T-cell (primary cell): ENCODE results near the gene CALD1. TPM values are rescaled to one million over a fixed set of nuclear protein-coding genes. Genes with fewer than 3 reads are reported as not detected.

Experiments
- ATAC-seq, 4 experiments: fragments of 200-7000 bp in 3 of 4; fragments of 150-1000 bp in 1 of 4; cut with Tn5 transposase; replicated peaks in 1 of 4; 1 replicate in 3 of 4; 2 replicates in 1 of 4; pipeline ENCODE4 v1.10.0; 2021; ENCODE audit warnings: moderate library complexity in 3 of 4, mild to moderate bottlenecking in 2 of 4, moderate number of reproducible peaks in 1 of 4
- CTCF ChIA-PET, 2 donors: fragments of 300-600 bp; sonication (Branson Sonifier 250); formaldehyde crosslinking; loops; one replicate each; lab custom pipeline; 2022; ENCODE audit warnings: antibody characterized with exemption in 2 of 2; lab: Charles Lee
- POLR2A ChIA-PET, 2 donors: fragments of 300-600 bp; sonication (Branson Sonifier 250); formaldehyde crosslinking; loops; one replicate each; lab custom pipeline; 2022; ENCODE audit warnings: antibody characterized with exemption in 2 of 2; lab: Charles Lee
- DNase-seq, 35 experiments: peaks; one replicate each; pipeline versions ENCODE4 v3.0.0 to v3.0.0-alpha.2; 2013 to 2023
- H3K27ac ChIP-seq: one replicate; pipeline ENCODE4 v1.5.1; 2013; ENCODE audit warnings: low read length
- H3K27me3 ChIP-seq, 2 experiments: replicated peaks in 1 of 2; 1 replicate in 1 of 2; 2 replicates in 1 of 2; pipeline versions ENCODE4 v1.6.1 to v1.7.0; 2013; ENCODE audit warnings: low read length in 1 of 2, mixed read lengths in 1 of 2; ENCODE audit not compliant: control insufficient read depth in 2 of 2, insufficient read depth in 2 of 2; ENCODE audit errors: extremely low read depth in 1 of 2
- H3K36me3 ChIP-seq, 2 donors: 1 replicate in 1 of 2; 2 replicates in 1 of 2; pipeline versions ENCODE4 v1.6.1 to v1.7.0; 2013; ENCODE audit warnings: low read length in 1 of 2; ENCODE audit not compliant: control insufficient read depth in 2 of 2, insufficient read depth in 1 of 2; ENCODE audit errors: extremely low read depth in 1 of 2
- H3K4me1 ChIP-seq, 2 experiments: 1 replicate in 1 of 2; 2 replicates in 1 of 2; pipeline versions ENCODE4 v1.6.1 to v1.7.0; 2013; ENCODE audit warnings: low read length in 2 of 2, mixed read lengths in 1 of 2; ENCODE audit not compliant: insufficient read depth in 2 of 2, control insufficient read depth in 1 of 2; ENCODE audit errors: extremely low read depth in 1 of 2
- H3K4me3 ChIP-seq, 2 donors: 1 replicate in 1 of 2; 2 replicates in 1 of 2; pipeline versions ENCODE4 v1.5.1 to v1.7.0; 2013; ENCODE audit warnings: mild to moderate bottlenecking in 2 of 2, low read length in 1 of 2, moderate library complexity in 1 of 2; ENCODE audit not compliant: control insufficient read depth in 1 of 2; ENCODE audit errors: extremely low read depth in 1 of 2
- H3K9me3 ChIP-seq: 2 replicates; pipeline ENCODE4 v1.7.0; 2013
- H3K27ac Mint-ChIP-seq, 2 donors: one replicate each; pipeline ENCODE4 v1.8.0; 2020 to 2021; ENCODE audit warnings: mild to moderate bottlenecking in 2 of 2, mixed read lengths in 2 of 2
- H3K27me3 Mint-ChIP-seq, 2 donors: one replicate each; pipeline ENCODE4 v1.8.0; 2021 to 2022; ENCODE audit warnings: mixed read lengths in 2 of 2
- H3K36me3 Mint-ChIP-seq: one replicate; pipeline ENCODE4 v1.8.0; 2021; ENCODE audit warnings: mixed read lengths
- H3K4me1 Mint-ChIP-seq, 3 donors: one replicate each; pipeline ENCODE4 v1.8.0; 2020 to 2022; ENCODE audit warnings: mixed read lengths in 3 of 3, mild to moderate bottlenecking in 1 of 3
- H3K4me3 Mint-ChIP-seq, 3 donors: one replicate each; pipeline ENCODE4 v1.8.0; 2020 to 2022; ENCODE audit warnings: mild to moderate bottlenecking in 3 of 3, mixed read lengths in 3 of 3, moderate library complexity in 3 of 3
- H3K9me3 Mint-ChIP-seq, 3 donors: one replicate each; pipeline ENCODE4 v1.8.0; 2020 to 2022; ENCODE audit warnings: mixed read lengths in 3 of 3
- WGBS: methylation state at CpG from one replicate; pipeline ENCODE4 v1.1.5; 2013; ENCODE audit warnings: missing lambda C conversion rate; ENCODE audit not compliant: insufficient coverage; 5-methylcytosine and 5-hydroxymethylcytosine counted together
- total RNA-seq, 35 experiments: library from RNA in 6 of 35; stranded (reverse) in 6 of 35; fragments of 120-200 nt in 1 of 35; gene quantifications; one replicate each; pipeline versions ENCODE4 v1.2.1 to v1.2.4 and lab custom pipeline; 2013 to 2026

Gene CALD1
- total RNA-seq, 5 donors from 2014 or later (not counting 1 experiment from before 2014, with no cell fraction given): 0.95 to 2.4 (median 1.4) TPM; not detected in 1

- ChIA-PET POLR2A (interaction anchor here in 1 of 2 donors (0.7 kb wide), 1 partner anchor 1076 kb away, joined by 3 read pairs; no protein-coding TSS in a partner anchor), CTCF (no interaction called here)
- Histone ChIP-seq H3K4me3 (no peak overlapping the region), H3K27me3 (peaks cover 0 to 3% of the 10 kb centered on the region in 2 experiments), H3K36me3 (no peaks in the 10 kb centered on the region), H3K4me1 (peaks cover 3 to 5% of the 10 kb centered on the region in 2 experiments), H3K27ac (no peak overlapping the region), H3K9me3 (no peaks in the 10 kb centered on the region)
- Mint-ChIP-seq H3K36me3 (no peaks in the 10 kb centered on the region), H3K4me1 (peaks cover 16 to 34% (median 26%) of the 10 kb centered on the region in 3 donors), H3K9me3 (no peaks in the 10 kb centered on the region), H3K4me3 (peak overlapping the region in 1 of 3 donors; percentile 12), H3K27me3 (peaks cover 3 to 4% of the 10 kb centered on the region in 2 donors), H3K27ac (peak overlapping the region; percentile 73 to 85)
- DNase-seq (no peak), ATAC-seq (no peak)
- WGBS: no CpG with 5 or more reads among the region's 1 CpG
Observed at GRCh38 chr7:134885967-134886352, 106.5 kb downstream of the CALD1 start.

GRCh38 chr7:134886353-134887057 lies 107.1 kb downstream of the CALD1 start:
- no peaks in the 10 kb centered on the region for H3K9me3 Mint-ChIP-seq
- H3K4me1 Mint-ChIP-seq: peaks cover 16 to 39% (median 28%) of the 10 kb centered on the region in 3 donors
- CTCF ChIA-PET: no interaction called here
- no peaks in the 10 kb centered on the region for H3K36me3 Mint-ChIP-seq
- ATAC-seq: peak; percentile 62 to 90 (median 80)
- no peaks in the 10 kb centered on the region for H3K9me3 ChIP-seq
- no peaks in the 10 kb centered on the region for H3K36me3 ChIP-seq
- no peak overlapping the region for H3K27ac ChIP-seq
- peaks cover 6 to 7% of the 10 kb centered on the region in 2 donors for H3K27me3 Mint-ChIP-seq
- peak overlapping the region; percentile 73 to 85 for H3K27ac Mint-ChIP-seq
- POLR2A ChIA-PET: interaction anchor here in 1 of 2 donors (0.7 kb wide), 1 partner anchor 1076 kb away, joined by 3 read pairs; no protein-coding TSS in a partner anchor
- H3K4me3 ChIP-seq: no peak overlapping the region
- peaks cover 0 to 7% of the 10 kb centered on the region in 2 experiments for H3K27me3 ChIP-seq
- H3K4me3 Mint-ChIP-seq: peak overlapping the region in 1 of 3 donors; percentile 12
- H3K4me1 ChIP-seq: peaks cover 3 to 5% of the 10 kb centered on the region in 2 experiments
- WGBS: 73% methylated on average over 2 of the region's 8 CpGs
- peak in 1 of 35 experiments; percentile 15 for DNase-seq

GRCh38 chr7:134887523-134887922 lies 108.1 kb downstream of the CALD1 start:
- ChIA-PET CTCF (no interaction called here), POLR2A (no interaction called here)
- 97% methylated on average over 5 of the region's 8 CpGs for WGBS
- Histone ChIP-seq H3K36me3 (no peaks in the 10 kb centered on the region), H3K4me1 (peaks cover 3 to 5% of the 10 kb centered on the region in 2 experiments), H3K27me3 (peaks cover 0 to 8% of the 10 kb centered on the region in 2 experiments), H3K4me3 (no peak overlapping the region), H3K9me3 (no peaks in the 10 kb centered on the region), H3K27ac (no peak overlapping the region)
- H3K9me3 Mint-ChIP-seq: no peaks in the 10 kb centered on the region
- DNase-seq: no peak
- no peaks in the 10 kb centered on the region for H3K36me3 Mint-ChIP-seq
- no peak overlapping the region for H3K4me3 Mint-ChIP-seq
- H3K27ac Mint-ChIP-seq: peak overlapping the region; percentile 48 to 49
- H3K4me1 Mint-ChIP-seq: peaks cover 16 to 39% (median 28%) of the 10 kb centered on the region in 3 donors
- peaks cover 9 to 11% of the 10 kb centered on the region in 2 donors for H3K27me3 Mint-ChIP-seq
- no peak for ATAC-seq

DNA sequence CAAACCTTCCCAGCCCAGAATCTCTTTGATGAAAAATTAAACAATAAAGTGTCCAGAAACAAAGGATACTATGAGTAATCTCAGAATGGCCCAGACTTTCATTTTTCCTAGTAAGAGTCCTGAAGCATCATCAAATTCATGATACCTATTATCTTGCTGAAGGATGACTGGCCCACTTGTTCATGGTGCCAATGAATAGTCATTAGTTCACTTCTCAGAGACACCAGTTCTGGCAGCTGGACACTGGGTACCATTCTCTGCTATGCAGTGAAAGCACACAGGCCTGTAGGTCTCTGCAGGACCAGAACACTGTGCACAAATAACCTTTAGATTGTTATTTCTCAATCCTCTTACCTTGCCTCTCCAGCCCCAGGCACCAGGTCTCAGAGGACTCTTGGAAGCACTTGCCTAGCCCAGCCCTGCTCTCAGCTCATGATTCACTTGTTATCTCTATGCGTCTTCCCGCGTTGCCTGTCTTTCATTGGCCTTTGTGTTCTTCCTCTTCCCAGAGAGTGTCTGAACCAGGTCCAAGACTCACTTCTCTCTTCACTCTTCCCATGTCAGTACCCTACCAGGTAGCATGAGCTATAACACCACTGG lies 108.8 kb downstream of the CALD1 start:
- Mint-ChIP-seq H3K4me1 (peaks cover 16 to 39% (median 28%) of the 10 kb centered on the region in 3 donors), H3K27me3 (peaks cover 15 to 16% of the 10 kb centered on the region in 2 donors), H3K9me3 (no peaks in the 10 kb centered on the region), H3K27ac (no peak overlapping the region), H3K36me3 (no peaks in the 10 kb centered on the region), H3K4me3 (no peak overlapping the region)
- no peak for DNase-seq
- Histone ChIP-seq H3K4me3 (no peak overlapping the region), H3K36me3 (no peaks in the 10 kb centered on the region), H3K27me3 (peaks cover 0 to 8% of the 10 kb centered on the region in 2 experiments), H3K27ac (no peak overlapping the region), H3K4me1 (peaks cover 3 to 5% of the 10 kb centered on the region in 2 experiments), H3K9me3 (no peaks in the 10 kb centered on the region)
- CTCF ChIA-PET: interaction anchor here in 1 of 2 donors (0.5 kb wide), 1 partner anchor 39 kb away, joined by 4 read pairs; no protein-coding TSS in a partner anchor
- 96% methylated on average over 3 of the region's 3 CpGs for WGBS
- no peak for ATAC-seq
- POLR2A ChIA-PET: no interaction called here

DNA sequence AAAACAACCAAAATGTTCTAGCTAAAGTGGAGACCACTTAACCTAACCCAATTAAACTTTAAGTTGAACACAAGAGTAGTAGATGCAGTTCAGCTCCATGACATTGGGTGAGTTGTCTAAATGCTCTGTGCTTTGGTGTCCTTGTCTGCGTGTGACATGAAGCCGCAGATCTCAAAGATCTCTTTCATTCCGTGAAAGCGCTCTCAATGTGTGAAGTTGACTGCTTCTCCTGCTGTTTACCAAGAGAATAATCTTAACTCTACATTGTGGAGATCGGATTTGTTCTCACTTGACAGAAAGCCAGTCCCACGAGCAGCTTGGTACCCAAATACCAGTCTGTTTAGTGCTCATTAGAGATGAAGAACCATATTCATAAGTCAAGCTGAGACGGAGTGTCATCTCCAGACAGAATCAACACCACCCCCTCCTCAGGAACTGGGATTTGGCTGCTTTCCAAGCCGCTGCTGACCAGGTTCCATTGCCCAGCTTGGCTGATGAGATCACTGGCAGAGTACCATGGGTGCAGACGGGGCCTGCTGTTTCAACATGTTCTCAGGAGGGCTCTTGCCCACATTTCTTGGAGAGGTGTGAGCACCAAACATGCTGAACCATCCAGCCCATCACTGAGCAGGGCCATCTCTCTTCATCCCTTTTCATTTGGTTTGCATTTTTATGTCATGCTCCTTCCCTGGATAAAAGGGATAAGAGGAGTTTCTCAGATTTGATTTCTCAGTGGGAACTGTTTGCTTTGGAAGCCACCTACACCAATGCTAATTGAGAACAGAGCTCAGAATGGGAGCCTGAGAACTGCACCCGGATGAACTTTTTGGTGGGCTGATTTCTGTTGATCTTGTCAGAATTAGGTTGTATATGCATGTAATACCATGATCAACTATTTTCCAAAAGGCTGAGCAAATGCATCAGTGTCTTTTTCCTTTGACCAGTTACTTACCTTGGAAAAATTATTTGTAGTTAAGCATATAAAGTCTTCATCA lies 111.1 kb downstream of the CALD1 start:
- no peaks in the 10 kb centered on the region for H3K9me3 ChIP-seq
- Mint-ChIP-seq H3K36me3 (no peaks in the 10 kb centered on the region), H3K4me1 (peaks cover 16 to 37% (median 27%) of the 10 kb centered on the region in 3 donors), H3K4me3 (peak overlapping the region in 1 of 3 donors; percentile 46), H3K27ac (no peak overlapping the region), H3K27me3 (peaks cover 19 to 23% of the 10 kb centered on the region in 2 donors), H3K9me3 (peaks cover 0 to 9% (median 2%) of the 10 kb centered on the region in 3 donors)
- no peak overlapping the region for H3K4me3 ChIP-seq
- ATAC-seq (no peak), DNase-seq (no peak)
- ChIA-PET CTCF (no interaction called here), POLR2A (no interaction called here)
- no peak overlapping the region for H3K27ac ChIP-seq
- no peaks in the 10 kb centered on the region for H3K36me3 ChIP-seq
- H3K27me3 ChIP-seq: peaks cover 0 to 8% of the 10 kb centered on the region in 2 experiments
- 82% methylated on average over 6 of the region's 10 CpGs for WGBS
- H3K4me1 ChIP-seq: peaks cover 3 to 5% of the 10 kb centered on the region in 2 experiments
